ENCODE measurements around the gene KATNAL1.

The KATNAL1 gene

GRCh38 chr13:30340331-30341250, 33.2 kb upstream of the KATNAL1 start:
- peaks cover 27% of the 10 kb centered on the region for H3K36me3 Mint-ChIP-seq
- H3K4me1 Mint-ChIP-seq, result peaks cover 12% of the 10 kb centered on the region
- no peak overlapping the region for H3K27ac Mint-ChIP-seq
- no peaks in the 10 kb centered on the region for H3K9me3 Mint-ChIP-seq
- CTCF ChIA-PET, result interaction anchor here (3.5 kb wide), 1 partner anchor 208 kb away, joined by 11 read pairs; no protein-coding TSS in a partner anchor
- no peak overlapping the region for H3K4me3 Mint-ChIP-seq
- DNase-seq, result no peak
- peaks cover 21% of the 10 kb centered on the region for H3K27me3 Mint-ChIP-seq

DNA sequence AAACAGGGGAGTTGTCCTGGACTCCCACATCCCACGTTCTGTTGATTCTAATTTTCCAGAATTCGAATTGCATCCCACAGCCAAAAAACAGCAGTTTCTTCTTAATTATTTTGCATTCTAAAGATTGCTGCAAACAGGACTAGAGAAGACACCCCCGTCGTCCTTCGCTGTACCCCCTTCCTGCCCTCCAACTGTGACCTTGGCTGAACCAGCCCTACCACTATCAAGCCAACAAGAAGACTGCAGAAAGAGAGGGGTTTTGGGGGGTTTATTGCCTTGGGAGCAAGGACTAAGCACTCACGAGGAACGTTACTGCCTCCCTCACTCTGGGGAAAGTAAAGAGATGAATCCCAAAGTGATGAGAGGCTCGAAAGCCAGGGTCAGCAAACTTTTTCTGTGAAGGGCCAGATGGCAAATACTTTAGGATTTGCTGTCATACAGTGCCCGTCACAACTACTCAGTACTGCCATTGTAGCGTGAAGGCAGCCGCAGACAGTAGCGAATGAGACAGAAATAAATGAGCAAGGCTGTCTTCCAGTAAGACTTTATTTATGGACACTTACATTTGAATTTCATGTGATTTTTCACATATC, 32.5 kb upstream of the KATNAL1 start:
- peaks cover 16% of the 10 kb centered on the region for H3K27me3 Mint-ChIP-seq
- CTCF ChIA-PET, result interaction anchor here (3.5 kb wide), 1 partner anchor 208 kb away, joined by 11 read pairs; no protein-coding TSS in a partner anchor
- H3K4me3 Mint-ChIP-seq, result no peak overlapping the region
- H3K36me3 Mint-ChIP-seq, result peaks cover 20% of the 10 kb centered on the region
- peaks cover 4% of the 10 kb centered on the region for H3K4me1 Mint-ChIP-seq
- no peak overlapping the region for H3K27ac Mint-ChIP-seq
- no peaks in the 10 kb centered on the region for H3K9me3 Mint-ChIP-seq
- DNase-seq, result no peak

- H3K27me3 Mint-ChIP-seq, result peaks cover 15% of the 10 kb centered on the region
- no peak overlapping the region for H3K27ac Mint-ChIP-seq
- H3K36me3 Mint-ChIP-seq, result peaks cover 20% of the 10 kb centered on the region
- H3K4me1 Mint-ChIP-seq, result peaks cover 4% of the 10 kb centered on the region
- no peaks in the 10 kb centered on the region for H3K9me3 Mint-ChIP-seq
- CTCF ChIA-PET, result no interaction called here
- no peak for DNase-seq
- no peak overlapping the region for H3K4me3 Mint-ChIP-seq
These were observed 31.6 kb upstream of the KATNAL1 start for GRCh38 chr13:30338952-30339351.

DNA sequence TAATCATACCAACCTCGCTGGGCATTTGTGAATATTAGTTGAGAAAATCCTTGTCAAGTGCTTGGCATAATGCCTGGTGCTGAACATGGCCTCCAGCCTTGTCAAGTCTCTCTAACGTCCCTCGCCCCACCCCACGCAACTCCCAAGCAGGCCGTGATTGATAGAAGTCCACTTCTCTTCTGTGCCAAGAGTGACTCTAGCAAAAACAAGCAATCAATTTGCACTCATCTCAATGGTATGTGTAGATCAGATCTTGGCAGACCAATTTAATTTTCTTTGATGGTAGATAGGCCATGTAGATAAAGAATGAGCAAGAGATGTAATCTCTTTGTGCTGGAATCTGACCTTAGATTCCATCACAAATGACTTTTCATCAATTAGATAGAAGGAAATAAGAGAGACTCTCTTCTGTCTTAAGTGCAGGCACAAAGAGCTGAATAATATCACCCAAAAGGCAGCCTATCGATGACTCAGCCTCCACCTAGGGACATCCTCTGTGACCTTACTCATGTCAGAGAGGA, 31.0 kb upstream of the KATNAL1 start:
- peaks cover 20% of the 10 kb centered on the region for H3K36me3 Mint-ChIP-seq
- H3K9me3 Mint-ChIP-seq, result no peaks in the 10 kb centered on the region
- no peak overlapping the region for H3K4me3 Mint-ChIP-seq
- DNase-seq, result no peak
- peaks cover 4% of the 10 kb centered on the region for H3K4me1 Mint-ChIP-seq
- H3K27me3 Mint-ChIP-seq, result peaks cover 12% of the 10 kb centered on the region
- H3K27ac Mint-ChIP-seq, result no peak overlapping the region
- CTCF ChIA-PET, result interaction anchor here (0.8 to 5.9 kb wide), 2 partner anchors 36 to 206 kb away, joined by 3 to 48 read pairs; no protein-coding TSS in a partner anchor

GRCh38 chr13:30337061-30337610, 29.8 kb upstream of the KATNAL1 start:
- DNase-seq, result no peak
- peaks cover 9% of the 10 kb centered on the region for H3K27me3 Mint-ChIP-seq
- H3K36me3 Mint-ChIP-seq, result peaks cover 15% of the 10 kb centered on the region
- no peak overlapping the region for H3K4me3 Mint-ChIP-seq
- no peaks in the 10 kb centered on the region for H3K9me3 Mint-ChIP-seq
- CTCF ChIA-PET, result interaction anchor here (0.9 to 5.9 kb wide), 2 partner anchors 48 to 205 kb away, joined by 3 to 48 read pairs; no protein-coding TSS in a partner anchor
- no peak overlapping the region for H3K27ac Mint-ChIP-seq
- peaks cover 4% of the 10 kb centered on the region for H3K4me1 Mint-ChIP-seq

DNA sequence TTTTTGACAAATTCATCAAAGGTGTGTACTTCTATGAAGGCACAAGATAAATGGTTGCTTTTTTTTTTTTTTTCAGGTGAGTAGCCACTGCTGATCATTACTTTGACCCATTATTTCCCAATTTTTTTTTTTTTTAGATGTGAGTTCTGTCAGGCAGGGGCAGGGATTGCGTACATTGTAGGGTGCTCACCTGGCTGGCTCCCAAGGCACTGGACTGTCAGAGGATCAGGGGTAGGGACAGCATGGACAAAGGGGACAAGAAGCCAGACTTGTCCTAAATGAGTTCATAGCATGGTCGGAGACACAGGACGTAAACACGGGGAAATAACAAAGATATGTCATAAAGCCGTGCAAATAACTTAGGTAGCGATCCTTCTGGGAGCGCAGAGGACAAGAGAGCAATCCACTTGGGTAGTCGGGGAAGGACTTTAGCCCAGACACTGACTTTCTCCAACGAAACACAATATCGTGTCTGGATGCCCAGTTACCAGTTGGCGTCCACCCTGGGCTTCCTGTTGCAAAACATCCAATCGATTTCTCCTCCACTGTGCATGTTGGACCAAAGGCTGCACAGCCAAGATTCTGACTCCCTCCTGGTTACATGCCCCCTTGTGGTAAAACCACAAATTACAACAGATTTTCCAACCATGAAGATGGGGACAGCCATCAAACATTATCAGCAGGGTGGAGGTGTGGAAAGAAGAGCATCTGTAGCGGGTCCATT, 27.5 kb upstream of the KATNAL1 start:
- peak; percentile 31 for DNase-seq
- no peaks in the 10 kb centered on the region for H3K9me3 Mint-ChIP-seq
- H3K4me1 Mint-ChIP-seq, result peaks cover 4% of the 10 kb centered on the region
- CTCF ChIA-PET, result interaction anchor here (0.7 to 5.9 kb wide), 7 partner anchors 9 to 203 kb away, joined by 3 to 48 read pairs (median 3); no protein-coding TSS in a partner anchor
- H3K4me3 Mint-ChIP-seq, result no peak overlapping the region
- H3K36me3 Mint-ChIP-seq, result peaks cover 10% of the 10 kb centered on the region
- H3K27me3 Mint-ChIP-seq, result peaks cover 3% of the 10 kb centered on the region
- no peak overlapping the region for H3K27ac Mint-ChIP-seq

DNA sequence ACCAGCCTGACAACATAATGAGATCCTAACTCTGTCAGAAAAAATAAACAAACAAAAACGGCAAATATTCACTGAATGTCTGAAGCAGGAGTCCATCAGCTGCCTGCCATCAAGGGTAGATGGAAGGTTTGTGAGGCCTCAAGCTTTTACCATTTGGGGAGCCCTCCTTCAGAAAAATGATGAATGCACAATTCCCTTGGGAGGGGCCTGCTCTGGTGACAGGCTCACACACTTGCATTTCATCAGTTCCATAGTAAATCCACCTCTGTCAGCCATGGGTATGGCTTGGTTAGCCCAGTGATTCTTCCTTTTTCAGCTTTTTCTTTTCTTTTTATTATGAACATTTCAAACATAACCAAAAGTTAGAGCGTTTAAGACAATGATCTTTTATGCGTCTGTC, 26.3 kb upstream of the KATNAL1 start:
- Mint-ChIP-seq H3K36me3 (peaks cover 7% of the 10 kb centered on the region), H3K27me3 (peaks cover 3% of the 10 kb centered on the region), H3K9me3 (no peaks in the 10 kb centered on the region), H3K27ac (no peak overlapping the region), H3K4me3 (no peak overlapping the region), H3K4me1 (peaks cover 4% of the 10 kb centered on the region)
- DNase-seq, result no peak
- CTCF ChIA-PET, result interaction anchor here (1.0 to 5.9 kb wide), 2 partner anchors 9 to 202 kb away, joined by 7 to 48 read pairs; no protein-coding TSS in a partner anchor

DNA sequence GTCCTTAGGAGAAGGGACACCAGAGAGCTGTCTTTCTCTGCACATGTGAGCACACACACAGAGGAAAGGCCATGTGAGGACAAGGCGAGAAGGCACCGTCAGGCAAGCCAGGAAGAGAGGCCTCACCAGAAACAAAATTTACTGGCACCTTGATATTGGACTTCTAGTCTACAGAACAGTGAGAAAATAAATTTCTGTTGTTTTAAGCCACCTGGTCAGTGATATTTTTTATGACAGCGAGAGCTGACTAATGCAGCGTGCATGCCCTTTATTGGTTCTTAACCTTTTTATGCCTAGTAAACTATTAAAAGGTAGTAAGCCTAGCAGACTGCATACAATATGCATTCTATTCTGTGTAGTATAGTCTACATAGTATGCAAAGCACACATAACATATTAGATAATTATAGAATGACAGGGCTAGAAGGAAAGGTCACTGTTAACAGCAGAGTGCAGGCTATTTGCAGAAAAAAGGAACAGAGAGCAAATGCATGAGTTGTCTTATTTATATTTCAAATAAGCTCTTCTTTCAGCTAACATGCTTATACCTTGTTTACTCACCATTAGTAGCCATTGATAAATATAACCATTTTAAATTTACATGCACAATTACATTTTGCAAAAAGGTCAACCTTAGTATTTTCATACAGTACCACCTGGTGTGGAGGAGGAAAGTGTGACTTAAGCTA, 25.2 kb upstream of the KATNAL1 start:
- Mint-ChIP-seq H3K27ac (no peak overlapping the region), H3K4me3 (no peak overlapping the region), H3K9me3 (no peaks in the 10 kb centered on the region), H3K4me1 (peaks cover 4% of the 10 kb centered on the region), H3K36me3 (peaks cover 2% of the 10 kb centered on the region), H3K27me3 (peaks cover 5% of the 10 kb centered on the region)
- DNase-seq, result no peak
- CTCF ChIA-PET, result interaction anchor here (5.9 kb wide), 1 partner anchor 201 kb away, joined by 48 read pairs; no protein-coding TSS in a partner anchor

DNA sequence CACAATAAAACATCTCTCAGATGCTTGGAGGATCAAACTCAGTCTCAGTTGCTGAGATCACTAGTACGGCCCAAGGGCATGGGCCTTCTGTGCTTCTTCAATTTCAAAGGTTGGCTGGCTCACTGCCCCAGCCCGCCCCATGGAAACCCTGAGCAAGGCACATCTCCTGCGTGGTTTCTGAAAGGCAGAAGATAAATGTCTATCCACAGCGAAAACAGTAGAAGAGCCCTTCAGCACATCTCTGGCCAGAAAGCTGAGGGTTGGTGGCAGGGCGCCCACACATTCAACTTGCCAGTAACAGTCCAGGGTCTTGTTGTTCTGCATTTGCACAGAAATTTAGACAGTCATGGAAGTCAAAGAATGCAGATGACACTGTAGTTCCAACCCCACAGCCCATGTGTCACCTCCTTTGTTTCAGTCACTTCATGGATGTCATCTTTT, 24.0 kb upstream of the KATNAL1 start:
- no peaks in the 10 kb centered on the region for H3K36me3 Mint-ChIP-seq
- H3K27ac Mint-ChIP-seq, result no peak overlapping the region
- peaks cover under 1% of the 10 kb centered on the region for H3K4me1 Mint-ChIP-seq
- CTCF ChIA-PET, result interaction anchor here (1.5 kb wide), 1 partner anchor 199 kb away, joined by 3 read pairs; no protein-coding TSS in a partner anchor
- no peak overlapping the region for H3K4me3 Mint-ChIP-seq
- peaks cover 9% of the 10 kb centered on the region for H3K27me3 Mint-ChIP-seq
- no peaks in the 10 kb centered on the region for H3K9me3 Mint-ChIP-seq
- DNase-seq, result no peak

DNA sequence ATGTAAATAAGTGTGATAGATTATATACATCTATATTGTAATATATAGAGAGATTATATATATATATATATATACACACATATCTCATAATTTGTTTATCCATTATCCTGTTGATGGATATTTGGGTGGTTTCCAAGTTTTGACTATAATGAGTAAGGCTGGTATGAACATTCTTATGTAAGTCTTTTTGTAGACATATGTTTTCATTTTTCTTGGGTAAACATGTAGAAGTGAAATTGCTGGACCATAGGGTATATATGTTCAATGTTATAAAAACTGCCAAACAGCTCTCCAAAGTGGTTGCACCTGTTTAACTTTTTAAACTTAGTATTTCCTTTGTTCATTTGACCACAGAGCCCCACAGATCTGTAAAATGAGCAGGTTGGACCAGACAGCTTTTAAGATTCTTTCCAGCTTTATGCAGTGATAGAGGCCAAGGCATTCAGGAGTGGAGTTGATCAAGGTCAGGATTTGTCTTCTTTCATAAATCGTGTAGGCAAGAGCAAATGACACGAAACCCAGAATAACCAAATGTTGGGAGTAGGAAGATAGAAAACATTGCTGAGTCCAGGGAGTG, 21.7 kb upstream of the KATNAL1 start:
- Mint-ChIP-seq H3K36me3 (no peaks in the 10 kb centered on the region), H3K4me3 (no peak overlapping the region), H3K9me3 (no peaks in the 10 kb centered on the region), H3K4me1 (peaks cover 4% of the 10 kb centered on the region), H3K27me3 (peaks cover 15% of the 10 kb centered on the region), H3K27ac (no peak overlapping the region)
- CTCF ChIA-PET, result no interaction called here
- no peak for DNase-seq

GRCh38 chr13:30325668-30326067, 18.3 kb upstream of the KATNAL1 start:
- Mint-ChIP-seq H3K27ac (no peak overlapping the region), H3K9me3 (no peaks in the 10 kb centered on the region), H3K27me3 (peaks cover 15% of the 10 kb centered on the region), H3K4me3 (no peak overlapping the region), H3K4me1 (peaks cover 4% of the 10 kb centered on the region), H3K36me3 (no peaks in the 10 kb centered on the region)
- no peak for DNase-seq
- CTCF ChIA-PET, result no interaction called here

DNA sequence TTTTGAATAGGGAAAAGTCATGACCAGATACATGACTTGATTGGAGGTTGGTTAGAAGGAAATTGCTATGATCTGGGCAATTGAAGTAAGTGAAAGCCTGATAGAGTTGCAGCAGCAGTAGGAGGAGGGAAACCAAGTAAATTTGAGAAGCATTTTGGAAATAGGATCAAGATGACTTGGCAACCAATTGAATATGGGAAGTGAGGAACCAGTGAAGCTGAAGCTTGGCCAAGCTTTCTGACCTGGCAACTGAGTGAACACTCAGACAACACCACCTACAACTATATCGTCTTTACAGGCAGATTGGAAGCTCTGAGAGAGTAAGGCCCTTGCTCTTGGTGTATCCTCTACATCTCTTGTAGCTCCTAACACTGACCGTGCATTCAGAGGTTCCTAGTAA, 16.2 kb upstream of the KATNAL1 start:
- no peaks in the 10 kb centered on the region for H3K36me3 Mint-ChIP-seq
- no peak overlapping the region for H3K27ac Mint-ChIP-seq
- no peak for DNase-seq
- H3K27me3 Mint-ChIP-seq, result peaks cover 15% of the 10 kb centered on the region
- peaks cover 4% of the 10 kb centered on the region for H3K4me1 Mint-ChIP-seq
- CTCF ChIA-PET, result interaction anchor here (0.6 to 1.6 kb wide), 2 partner anchors 10 to 23 kb away, joined by 3 to 7 read pairs; no protein-coding TSS in a partner anchor
- H3K9me3 Mint-ChIP-seq, result no peaks in the 10 kb centered on the region
- H3K4me3 Mint-ChIP-seq, result no peak overlapping the region

DNA sequence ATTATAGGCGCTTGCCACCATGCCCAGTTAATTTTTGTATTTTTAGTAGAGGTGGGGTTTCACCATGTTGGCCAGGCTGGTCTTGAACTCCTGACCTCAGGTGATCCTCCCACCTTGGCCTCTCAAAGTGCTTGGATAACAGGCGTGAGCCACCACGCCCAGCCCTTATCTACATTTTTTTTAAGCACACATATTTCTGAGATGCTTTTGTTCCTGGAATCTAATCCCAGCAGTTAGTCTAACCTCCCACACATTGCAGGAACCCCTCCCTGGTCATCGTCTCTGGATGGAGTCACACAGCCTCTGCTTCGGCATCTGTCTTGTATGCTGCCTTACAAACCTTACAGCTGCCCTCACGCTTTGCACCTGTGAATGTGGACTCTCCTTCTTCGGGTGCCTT, 15.1 kb upstream of the KATNAL1 start:
- CTCF ChIA-PET, result no interaction called here
- DNase-seq, result no peak
- Mint-ChIP-seq H3K36me3 (no peaks in the 10 kb centered on the region), H3K4me3 (no peak overlapping the region), H3K9me3 (no peaks in the 10 kb centered on the region), H3K27ac (no peak overlapping the region), H3K27me3 (peaks cover 11% of the 10 kb centered on the region), H3K4me1 (peaks cover 4% of the 10 kb centered on the region)
